ENCODE measurements around the gene MAGEH1. TPM values are rescaled to one million over a fixed set of nuclear protein-coding genes. Genes with fewer than 3 reads are reported as not detected.

The MAGEH1 gene
- total and polyA plus RNA-seq, 9 of the 15 experiments (the other 6 are each of a cell fraction or from before 2014, with no cell fraction given) = 3.7 to 14.9 (median 8.8) TPM

- no peak for TF ChIP-seq TCF7 (IDR thresholded peaks at IDR 0.05; ENCODE audit: borderline replicate concordance)
- no peak for TF ChIP-seq CBX8 (IDR thresholded peaks at IDR 0.05; ENCODE audit: borderline replicate concordance, extremely low read depth, low read depth, low read length, poor library complexity, severe bottlenecking)
- no peak for TF ChIP-seq JUN (IDR thresholded peaks at IDR 0.05; ENCODE audit: borderline replicate concordance, low read depth, low read length)
- TF ChIP-seq JUN (CRISPR knock-in tag; IDR thresholded peaks at IDR 0.05; ENCODE audit: borderline replicate concordance) = no peak
- no peak for TF ChIP-seq CBFB (CRISPR knock-in tag; IDR thresholded peaks at IDR 0.05)
- TF ChIP-seq HDAC3 (IDR thresholded peaks at IDR 0.05; ENCODE audit: borderline replicate concordance, partially characterized antibody) = no peak
- TF ChIP-seq SOX6 (IDR thresholded peaks at IDR 0.05) = 0 out of 2 replicates have a peak, but pooled peaks have one; percentile 28
- no peak for TF ChIP-seq ZNF785 (CRISPR knock-in tag; IDR thresholded peaks at IDR 0.05)
- peak; percentile 69 for TF ChIP-seq ZFP36 (IDR thresholded peaks at IDR 0.05; ENCODE audit: low read depth, low read length, partially characterized antibody)
- TF ChIP-seq RBBP5 (IDR thresholded peaks at IDR 0.05; ENCODE audit: borderline replicate concordance, insufficient read depth, low read length, poor library complexity, severe bottlenecking) = no peak
- no peak for TF ChIP-seq ETV1 (tag; conservative IDR thresholded peaks at IDR 0.05; ENCODE audit: low read depth)
- TF ChIP-seq BCOR (IDR thresholded peaks at IDR 0.05) = no peak
- no peak for TF ChIP-seq ZZZ3 (IDR thresholded peaks at IDR 0.05)
- no peak for TF ChIP-seq NR3C1 (CRISPR knock-in tag; IDR thresholded peaks at IDR 0.05)
Measured at GRCh38 chrX:55480390-55481062, 28.6 kb downstream of the MAGEH1 start (continued).

All from K562 (cell line).